Measurements from ENCODE around the gene GSC2. TPM values are rescaled to one million over a fixed set of nuclear protein-coding genes. Genes with fewer than 3 reads are reported as not detected.

The GSC2 gene
- total RNA-seq, 1 donor from 2014 or later: not detected

DNA sequence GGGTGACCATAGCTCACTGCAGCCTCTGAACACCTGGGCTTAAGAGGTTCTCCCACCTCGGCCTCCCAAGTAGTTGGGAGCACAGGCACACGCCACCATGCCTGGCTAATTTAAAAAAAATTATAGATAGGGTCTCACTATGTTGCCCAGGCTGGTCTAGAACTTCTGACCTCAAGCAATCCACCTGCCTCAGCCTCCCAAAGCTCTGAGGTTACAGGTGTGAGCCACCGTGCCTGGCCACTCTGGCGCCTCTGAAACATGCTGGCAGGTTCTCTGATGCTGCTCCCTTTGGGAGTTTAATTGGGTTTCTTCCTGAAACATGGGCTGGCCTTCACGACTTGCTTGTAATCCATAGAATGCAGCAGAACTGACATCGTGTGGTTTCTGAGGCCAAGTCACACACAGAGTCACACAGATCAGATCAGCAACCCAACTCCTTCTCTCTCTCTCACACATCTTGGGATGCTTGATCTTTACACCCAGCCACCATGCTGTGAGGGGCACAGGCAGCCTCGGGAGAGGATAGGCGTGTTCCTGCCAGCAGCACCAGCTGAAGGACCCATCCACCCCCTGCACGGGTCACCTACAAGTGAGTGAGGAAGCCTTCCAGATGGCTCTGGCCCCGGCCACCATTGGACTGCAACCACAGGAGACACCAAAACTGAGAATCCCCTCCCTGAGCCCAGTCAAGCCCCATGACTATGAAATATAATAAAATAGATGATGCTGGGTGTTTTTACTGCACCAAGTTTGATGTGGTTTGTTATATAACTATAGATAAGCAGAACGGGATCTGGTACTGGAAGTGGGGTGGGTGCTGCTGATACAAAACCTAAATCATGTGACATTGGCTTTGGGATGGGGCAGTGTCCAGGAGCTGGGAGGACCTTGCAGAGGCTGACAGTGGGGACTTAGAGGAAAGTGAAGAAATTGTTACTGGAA, 3.1 kb upstream of the GSC2 start:
- no peak overlapping the region for H3K27ac ChIP-seq
- Mint-ChIP-seq H3K4me1 (peaks cover 4% of the 10 kb centered on the region), H3K36me3 (peaks cover 4% of the 10 kb centered on the region), H3K27me3 (ENCODE audit: insufficient read depth, low read depth) (peaks cover 50% of the 10 kb centered on the region), H3K27ac (no peak overlapping the region), H3K4me3 (no peak overlapping the region), H3K9me3 (peaks cover 11% of the 10 kb centered on the region)
- H3K79me2 ChIP-seq (ENCODE audit: low read depth): no peaks in the 10 kb centered on the region
- H3K9ac ChIP-seq: no peak overlapping the region
- H2AFZ ChIP-seq (replicated peaks): no peak overlapping the region
- H3K4me1 ChIP-seq: no peaks in the 10 kb centered on the region
- H4K20me1 ChIP-seq (ENCODE audit: low read depth): peaks cover 10% of the 10 kb centered on the region
- no peak for DNase-seq (ENCODE audit: low spot score)
- no peak overlapping the region for H3K4me3 ChIP-seq
- H3K9me3 ChIP-seq (ENCODE audit: low read depth): no peaks in the 10 kb centered on the region
- H3K4me2 ChIP-seq: no peak overlapping the region
- no peak for TF ChIP-seq EZH2phosphoT487 (IDR thresholded peaks at IDR 0.05)
- TF ChIP-seq, protein P1, sequence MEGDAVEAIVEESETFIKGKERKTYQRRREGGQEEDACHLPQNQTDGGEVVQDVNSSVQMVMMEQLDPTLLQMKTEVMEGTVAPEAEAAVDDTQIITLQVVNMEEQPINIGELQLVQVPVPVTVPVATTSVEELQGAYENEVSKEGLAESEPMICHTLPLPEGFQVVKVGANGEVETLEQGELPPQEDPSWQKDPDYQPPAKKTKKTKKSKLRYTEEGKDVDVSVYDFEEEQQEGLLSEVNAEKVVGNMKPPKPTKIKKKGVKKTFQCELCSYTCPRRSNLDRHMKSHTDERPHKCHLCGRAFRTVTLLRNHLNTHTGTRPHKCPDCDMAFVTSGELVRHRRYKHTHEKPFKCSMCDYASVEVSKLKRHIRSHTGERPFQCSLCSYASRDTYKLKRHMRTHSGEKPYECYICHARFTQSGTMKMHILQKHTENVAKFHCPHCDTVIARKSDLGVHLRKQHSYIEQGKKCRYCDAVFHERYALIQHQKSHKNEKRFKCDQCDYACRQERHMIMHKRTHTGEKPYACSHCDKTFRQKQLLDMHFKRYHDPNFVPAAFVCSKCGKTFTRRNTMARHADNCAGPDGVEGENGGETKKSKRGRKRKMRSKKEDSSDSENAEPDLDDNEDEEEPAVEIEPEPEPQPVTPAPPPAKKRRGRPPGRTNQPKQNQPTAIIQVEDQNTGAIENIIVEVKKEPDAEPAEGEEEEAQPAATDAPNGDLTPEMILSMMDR (IDR thresholded peaks at IDR 0.05): no peak
- no peak for TF ChIP-seq EZH2 (IDR thresholded peaks at IDR 0.05)
- H3F3A ChIP-seq (ENCODE audit: low read depth): peaks cover 7% of the 10 kb centered on the region
- no peaks in the 10 kb centered on the region for H3K36me3 ChIP-seq
- peaks cover 96% of the 10 kb centered on the region for H3K27me3 ChIP-seq

DNA sequence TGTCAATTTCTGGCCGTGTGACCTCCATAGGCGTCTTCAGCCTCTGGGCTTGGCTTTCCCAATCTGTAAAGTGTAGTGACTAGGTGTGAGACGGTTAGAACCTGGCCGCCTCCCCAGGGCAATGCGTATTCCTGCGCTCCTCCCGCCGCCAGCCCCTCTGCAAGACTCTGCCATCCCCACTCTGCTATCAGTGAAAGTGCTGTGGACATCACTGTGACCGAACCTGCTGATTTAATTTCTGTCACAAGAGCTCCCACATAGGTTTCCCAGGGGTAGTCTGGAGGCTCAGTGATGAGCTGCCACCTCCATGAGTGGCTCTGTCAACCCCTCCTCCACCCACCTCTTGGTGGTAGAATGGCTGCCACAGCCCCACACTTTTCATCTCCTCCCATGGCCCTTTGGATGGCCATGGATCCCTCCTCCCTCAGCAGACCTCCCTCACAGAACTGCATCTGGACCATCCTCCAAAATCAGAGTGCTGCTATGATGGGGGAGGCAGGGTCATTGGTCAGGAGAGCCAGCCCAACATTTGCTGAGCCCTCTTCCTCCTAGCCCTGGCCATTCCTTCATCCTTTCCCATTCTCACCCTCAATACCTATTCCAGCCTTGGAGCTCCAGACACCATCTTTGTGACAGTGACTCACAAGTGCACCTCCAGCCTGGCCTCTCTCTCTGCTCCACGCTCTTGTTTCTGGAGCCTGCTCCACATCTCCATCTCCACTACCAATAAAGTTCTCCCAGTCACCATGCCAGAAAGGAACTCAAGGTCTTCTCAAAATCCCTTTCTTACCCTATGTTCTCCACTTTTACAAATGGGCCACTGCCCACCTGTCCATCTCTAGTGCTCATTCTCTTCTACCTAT, 1.5 kb upstream of the GSC2 start:
- H3K4me1 ChIP-seq: no peaks in the 10 kb centered on the region
- no peak overlapping the region for H3K9ac ChIP-seq
- no peak overlapping the region for H3K4me3 ChIP-seq
- no peak for DNase-seq (ENCODE audit: low spot score)
- no peak overlapping the region for H3K4me2 ChIP-seq
- H3F3A ChIP-seq (ENCODE audit: low read depth): peaks cover 7% of the 10 kb centered on the region
- no peaks in the 10 kb centered on the region for H3K36me3 ChIP-seq
- peaks cover 4% of the 10 kb centered on the region for H3K4me1 Mint-ChIP-seq
- H3K27ac ChIP-seq: no peak overlapping the region
- H4K20me1 ChIP-seq (ENCODE audit: low read depth): peaks cover 10% of the 10 kb centered on the region
- H3K27me3 ChIP-seq: peaks cover 97% of the 10 kb centered on the region
- H3K36me3 Mint-ChIP-seq: peaks cover 4% of the 10 kb centered on the region
- H3K9me3 ChIP-seq (ENCODE audit: low read depth): no peaks in the 10 kb centered on the region
- TF ChIP-seq EZH2 (IDR thresholded peaks at IDR 0.05) (no peak), EZH2phosphoT487 (IDR thresholded peaks at IDR 0.05) (no peak)
- TF ChIP-seq, protein P1 (IDR thresholded peaks at IDR 0.05): no peak
- no peaks in the 10 kb centered on the region for H3K79me2 ChIP-seq (ENCODE audit: low read depth)
- no peak overlapping the region for H2AFZ ChIP-seq (replicated peaks)
- H3K27me3 Mint-ChIP-seq (ENCODE audit: insufficient read depth, low read depth): peaks cover 65% of the 10 kb centered on the region
- peaks cover 13% of the 10 kb centered on the region for H3K9me3 Mint-ChIP-seq
- peak overlapping the region; percentile 73 for H3K4me3 Mint-ChIP-seq
- peak overlapping the region; percentile 5 for H3K27ac Mint-ChIP-seq

DNA sequence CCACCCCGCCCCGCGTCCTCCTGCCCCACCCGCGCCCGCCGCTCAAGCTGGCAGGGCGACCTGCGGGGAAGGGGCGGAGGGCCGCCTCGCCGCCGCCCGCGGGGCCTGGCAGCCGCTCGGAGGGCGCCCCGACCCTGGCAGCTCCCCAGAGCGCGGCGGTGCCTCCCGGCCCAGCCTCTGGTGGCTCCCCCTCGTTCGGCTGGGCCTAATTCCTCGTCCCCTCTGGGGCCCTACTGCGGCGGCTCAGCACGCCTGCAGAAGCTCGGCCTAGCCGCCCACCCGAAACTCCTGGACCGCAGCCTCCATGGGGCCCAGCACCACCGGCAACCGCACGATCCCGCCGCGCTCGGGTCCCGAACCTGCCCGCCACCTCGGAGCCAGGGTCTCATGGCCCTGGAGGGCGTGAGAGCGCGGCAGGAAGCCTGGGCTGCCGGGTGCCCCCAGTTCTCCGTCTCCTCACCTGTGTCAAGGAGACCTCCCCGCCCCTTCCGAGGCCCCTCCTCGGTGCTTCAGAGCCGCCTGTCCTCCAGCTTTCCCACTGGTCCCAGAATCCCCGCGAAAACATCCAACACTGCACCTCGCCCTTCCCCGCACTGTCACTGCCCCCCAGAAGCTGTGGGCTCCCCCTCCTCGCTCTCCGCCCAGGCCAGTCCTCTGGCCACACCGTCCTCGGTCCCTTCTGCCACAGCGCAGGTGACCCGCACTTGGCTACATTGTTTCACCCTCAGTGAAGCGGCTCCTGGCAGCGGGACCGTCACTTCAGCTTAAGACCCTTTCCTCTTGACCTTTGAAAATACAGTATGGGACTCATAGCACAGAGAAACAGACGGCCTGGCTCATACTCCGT, 613 bp upstream of the GSC2 start:
- peaks cover 7% of the 10 kb centered on the region for H3F3A ChIP-seq (ENCODE audit: low read depth)
- peaks cover 4% of the 10 kb centered on the region for H3K36me3 Mint-ChIP-seq
- peaks cover 97% of the 10 kb centered on the region for H3K27me3 ChIP-seq
- no peaks in the 10 kb centered on the region for H3K79me2 ChIP-seq (ENCODE audit: low read depth)
- peaks cover 4% of the 10 kb centered on the region for H3K4me1 Mint-ChIP-seq
- no peak overlapping the region for H3K4me3 ChIP-seq
- H3K9me3 Mint-ChIP-seq: peaks cover 13% of the 10 kb centered on the region
- peaks cover 10% of the 10 kb centered on the region for H4K20me1 ChIP-seq (ENCODE audit: low read depth)
- H3K27me3 Mint-ChIP-seq (ENCODE audit: insufficient read depth, low read depth): peaks cover 71% of the 10 kb centered on the region
- TF ChIP-seq, protein P1 (IDR thresholded peaks at IDR 0.05): no peak
- peak; percentile 97 for TF ChIP-seq EZH2phosphoT487 (IDR thresholded peaks at IDR 0.05)
- peak; percentile 95 for TF ChIP-seq EZH2 (IDR thresholded peaks at IDR 0.05)
- DNase-seq (ENCODE audit: low spot score): no peak
- H3K27ac ChIP-seq: no peak overlapping the region
- H3K4me3 Mint-ChIP-seq: peak overlapping the region; percentile 73
- no peaks in the 10 kb centered on the region for H3K36me3 ChIP-seq
- H3K4me1 ChIP-seq: no peaks in the 10 kb centered on the region
- no peak overlapping the region for H2AFZ ChIP-seq (replicated peaks)
- no peak overlapping the region for H3K27ac Mint-ChIP-seq
- no peak overlapping the region for H3K9ac ChIP-seq
- H3K4me2 ChIP-seq: no peak overlapping the region
- no peaks in the 10 kb centered on the region for H3K9me3 ChIP-seq (ENCODE audit: low read depth)

Data from neural progenitor cell (in vitro differentiated cells).